NCI-H2029 treated with DMSO at 0.1 percent for 48 hours (cell line): ENCODE measurements around the gene TNS2.

Source experiments
- DNase-seq: peaks from one replicate; lab custom pipeline; 2025; lab: John Stamatoyannopoulos, UW

The TNS2 gene

GRCh38 chr12:53058674-53059433 lies 9.0 kb downstream of the TNS2 start:
- DNase-seq = no peak

GRCh38 chr12:53059434-53060063 lies 9.7 kb downstream of the TNS2 start:
- DNase-seq = no peak

DNA sequence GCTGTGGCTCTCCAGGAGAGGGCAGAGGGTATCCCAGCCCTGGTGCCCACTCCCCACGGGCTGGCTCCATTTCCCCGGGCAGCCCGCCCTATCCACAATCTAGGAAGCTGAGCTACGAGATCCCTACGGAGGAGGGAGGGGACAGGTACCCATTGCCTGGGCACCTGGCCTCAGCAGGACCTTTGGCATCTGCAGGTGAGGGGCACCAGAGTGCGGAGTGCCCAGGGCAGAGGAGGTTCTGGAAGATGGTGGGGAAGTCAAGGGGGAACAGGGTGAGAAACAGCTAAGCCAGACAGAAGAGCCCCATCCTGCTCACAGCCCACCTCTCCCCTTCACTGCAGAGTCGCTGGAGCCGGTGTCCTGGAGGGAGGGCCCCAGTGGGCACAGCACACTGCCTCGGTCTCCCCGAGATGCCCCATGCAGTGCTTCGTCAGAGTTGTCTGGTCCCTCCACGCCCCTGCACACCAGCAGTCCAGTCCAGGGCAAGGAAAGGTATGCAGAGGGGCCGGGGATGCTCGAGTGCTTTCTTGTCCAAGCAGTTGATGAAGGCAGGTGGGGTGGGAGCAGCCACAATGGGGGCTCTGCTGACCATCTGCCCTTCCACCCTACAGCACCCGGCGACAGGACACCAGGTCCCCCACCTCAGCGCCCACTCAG lies 10.3 kb downstream of the TNS2 start:
- DNase-seq = no peak

DNA sequence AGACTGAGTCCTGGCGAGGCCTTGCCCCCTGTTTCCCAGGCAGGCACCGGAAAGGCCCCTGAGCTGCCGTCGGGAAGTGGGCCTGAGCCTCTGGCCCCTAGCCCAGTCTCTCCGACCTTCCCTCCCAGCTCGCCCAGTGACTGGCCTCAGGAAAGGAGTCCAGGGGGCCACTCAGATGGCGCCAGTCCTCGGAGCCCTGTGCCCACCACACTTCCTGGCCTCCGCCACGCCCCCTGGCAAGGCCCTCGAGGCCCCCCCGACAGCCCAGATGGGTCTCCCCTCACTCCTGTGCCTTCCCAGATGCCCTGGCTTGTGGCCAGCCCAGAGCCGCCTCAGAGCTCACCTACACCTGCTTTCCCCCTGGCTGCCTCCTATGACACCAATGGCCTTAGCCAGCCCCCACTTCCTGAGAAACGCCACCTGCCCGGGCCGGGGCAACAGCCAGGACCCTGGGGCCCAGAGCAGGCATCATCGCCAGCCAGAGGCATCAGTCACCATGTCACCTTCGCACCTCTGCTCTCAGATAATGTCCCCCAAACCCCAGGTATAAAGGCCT lies 10.9 kb downstream of the TNS2 start:
- DNase-seq = peak; percentile 59

GRCh38 chr12:53061404-53062010 lies 11.6 kb downstream of the TNS2 start:
- peak; percentile 91 for DNase-seq

- DNase-seq = no peak
Measured at GRCh38 chr12:53062011-53062961, 12.4 kb downstream of the TNS2 start.

- no peak for DNase-seq
Measured at GRCh38 chr12:53062977-53063707, 13.3 kb downstream of the TNS2 start.

DNA sequence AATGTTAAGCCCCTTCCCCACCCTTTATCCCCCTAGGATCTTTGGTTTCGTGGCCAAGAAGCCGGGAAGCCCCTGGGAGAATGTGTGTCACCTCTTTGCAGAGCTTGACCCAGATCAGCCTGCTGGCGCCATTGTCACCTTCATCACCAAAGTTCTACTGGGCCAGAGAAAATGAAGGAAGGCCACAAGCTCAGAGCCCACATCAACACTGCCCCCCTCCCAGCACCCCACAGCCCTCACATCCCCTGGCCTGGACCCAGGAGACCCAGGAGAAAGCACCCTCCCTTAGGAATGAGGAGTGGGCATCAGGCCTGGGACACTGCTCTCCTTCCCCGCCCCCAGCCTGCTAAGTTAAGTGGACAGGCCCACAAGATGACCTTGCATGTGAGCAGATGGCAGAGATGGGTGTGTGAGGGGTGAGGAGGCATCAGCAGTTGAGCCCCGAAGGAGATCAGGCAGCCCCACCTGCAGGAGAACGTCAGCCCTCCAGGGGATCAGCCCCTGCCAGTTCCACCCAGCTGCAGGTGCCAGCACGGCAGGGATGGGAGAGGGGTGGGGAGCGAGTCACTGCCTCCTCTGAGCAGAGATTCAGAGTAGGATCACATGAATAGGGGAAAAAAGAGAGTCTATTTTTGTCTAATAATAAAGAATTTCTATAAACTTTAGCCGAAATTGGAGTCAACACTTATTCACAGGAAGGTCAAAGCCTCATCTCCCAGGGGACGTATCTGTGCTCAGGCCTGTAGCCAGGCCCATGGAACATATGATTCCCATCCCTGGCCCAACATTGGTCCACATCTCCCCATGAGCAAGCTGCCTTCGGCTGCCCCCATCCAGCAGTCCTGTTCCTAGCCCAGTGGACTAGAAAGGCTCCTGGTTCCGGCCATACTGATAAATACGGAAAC lies 14.1 kb downstream of the TNS2 start:
- no peak for DNase-seq

DNA sequence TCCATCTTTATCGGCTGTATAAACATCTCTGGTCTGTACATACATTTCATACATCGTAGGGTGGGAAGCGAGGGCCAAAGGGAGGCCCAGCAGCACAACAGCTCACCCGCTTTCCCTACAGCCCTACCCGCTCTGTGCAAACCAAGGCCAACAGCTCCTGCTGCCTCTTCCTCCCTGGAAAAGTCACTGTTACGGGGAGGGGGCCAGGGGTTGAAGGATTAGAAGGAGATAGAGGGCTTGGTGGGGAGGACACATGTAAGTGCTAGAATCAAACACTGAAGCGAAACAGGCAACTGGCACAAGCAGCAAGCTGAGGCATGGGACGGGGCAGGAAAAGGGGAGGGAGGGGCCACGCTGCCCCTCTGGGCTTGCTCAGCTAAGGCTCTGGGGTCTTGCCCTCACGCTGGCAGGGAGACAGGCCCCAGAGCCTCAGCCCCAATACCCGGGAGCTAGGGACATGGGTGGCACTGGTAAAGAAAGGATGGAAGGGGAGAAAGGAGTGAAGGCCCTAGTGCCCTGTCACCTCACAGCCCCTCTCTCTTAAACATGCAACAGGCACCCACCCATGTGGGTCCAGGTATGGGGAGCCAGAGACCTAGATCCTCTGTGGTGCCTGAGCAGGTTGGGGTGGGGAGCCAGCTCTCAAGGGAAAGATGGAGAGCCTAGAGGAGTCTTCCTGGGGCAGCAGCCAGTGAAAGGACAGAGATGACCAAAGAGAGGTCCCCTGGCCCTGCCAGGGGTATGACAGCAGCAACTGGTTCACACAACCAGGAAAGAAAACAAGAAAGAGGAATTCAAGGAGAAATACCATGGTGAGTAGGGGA lies 15.0 kb downstream of the TNS2 start:
- DNase-seq = no peak

DNA sequence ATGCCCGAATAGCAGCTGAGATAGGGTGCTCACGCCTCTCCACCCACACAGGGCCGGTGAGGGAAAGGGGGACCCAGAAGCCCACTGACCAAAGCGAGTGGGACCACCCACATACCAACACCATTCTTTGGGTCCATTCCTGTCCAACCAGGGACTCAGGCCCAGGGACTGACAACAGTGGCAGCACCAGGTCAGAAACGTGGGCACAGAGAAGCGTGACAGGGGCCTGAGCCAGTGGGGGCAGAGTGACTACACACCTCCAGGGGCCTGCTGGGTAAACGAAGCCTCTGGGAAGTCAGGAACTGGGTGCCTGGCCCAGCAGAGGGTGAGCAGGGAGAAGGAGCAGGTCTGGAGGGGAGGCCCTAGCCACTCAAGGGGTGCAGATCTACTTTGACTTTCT lies 15.6 kb downstream of the TNS2 start:
- DNase-seq = no peak

DNA sequence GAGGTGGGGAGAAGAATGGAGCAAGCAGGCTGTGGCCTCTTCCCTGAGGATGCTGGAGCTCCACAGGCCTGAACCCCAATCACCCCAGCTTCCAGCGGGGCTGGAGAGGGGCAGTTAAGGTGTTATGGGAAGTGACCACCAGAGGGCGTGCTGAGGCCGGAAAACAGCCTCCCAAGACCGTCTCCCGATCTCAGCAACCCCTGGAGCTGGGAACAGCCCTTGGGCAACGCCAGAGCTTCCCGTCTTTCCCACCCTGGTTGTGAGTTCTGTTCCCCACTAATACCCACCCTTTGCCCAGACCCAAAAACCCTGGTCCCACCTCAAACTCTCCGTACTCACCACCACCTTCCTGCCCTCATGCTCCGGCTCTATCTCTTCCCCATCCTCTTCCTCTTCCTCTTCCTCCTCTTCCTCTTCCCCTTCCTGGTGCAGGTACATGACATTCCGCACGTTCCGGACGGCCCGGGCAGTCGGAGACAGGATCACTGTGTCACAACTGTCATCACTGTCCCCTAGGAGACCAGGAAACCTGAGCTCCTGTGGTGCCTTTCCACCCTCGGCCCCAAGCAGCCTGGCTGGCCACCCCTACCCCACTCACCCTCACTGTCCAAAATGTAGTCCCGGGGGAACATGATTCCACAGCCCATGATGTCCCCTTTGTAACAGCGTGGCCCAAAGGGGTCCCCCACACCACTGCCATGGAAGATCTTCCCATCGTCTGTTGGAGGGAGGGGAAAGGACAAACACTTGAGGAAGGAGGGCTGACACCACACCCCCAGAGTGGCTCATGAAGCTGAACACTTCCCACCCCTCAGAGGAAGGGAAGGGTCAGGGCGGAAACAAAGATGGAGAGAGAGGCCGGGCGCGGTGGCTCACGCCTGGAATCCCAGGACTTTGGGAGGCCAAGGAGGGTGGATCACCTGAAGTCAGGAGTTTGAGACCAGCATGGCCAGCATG lies 16.4 kb downstream of the TNS2 start:
- DNase-seq = peak; percentile 36

GRCh38 chr12:53067074-53067992 lies 17.5 kb downstream of the TNS2 start:
- DNase-seq = no peak

DNA sequence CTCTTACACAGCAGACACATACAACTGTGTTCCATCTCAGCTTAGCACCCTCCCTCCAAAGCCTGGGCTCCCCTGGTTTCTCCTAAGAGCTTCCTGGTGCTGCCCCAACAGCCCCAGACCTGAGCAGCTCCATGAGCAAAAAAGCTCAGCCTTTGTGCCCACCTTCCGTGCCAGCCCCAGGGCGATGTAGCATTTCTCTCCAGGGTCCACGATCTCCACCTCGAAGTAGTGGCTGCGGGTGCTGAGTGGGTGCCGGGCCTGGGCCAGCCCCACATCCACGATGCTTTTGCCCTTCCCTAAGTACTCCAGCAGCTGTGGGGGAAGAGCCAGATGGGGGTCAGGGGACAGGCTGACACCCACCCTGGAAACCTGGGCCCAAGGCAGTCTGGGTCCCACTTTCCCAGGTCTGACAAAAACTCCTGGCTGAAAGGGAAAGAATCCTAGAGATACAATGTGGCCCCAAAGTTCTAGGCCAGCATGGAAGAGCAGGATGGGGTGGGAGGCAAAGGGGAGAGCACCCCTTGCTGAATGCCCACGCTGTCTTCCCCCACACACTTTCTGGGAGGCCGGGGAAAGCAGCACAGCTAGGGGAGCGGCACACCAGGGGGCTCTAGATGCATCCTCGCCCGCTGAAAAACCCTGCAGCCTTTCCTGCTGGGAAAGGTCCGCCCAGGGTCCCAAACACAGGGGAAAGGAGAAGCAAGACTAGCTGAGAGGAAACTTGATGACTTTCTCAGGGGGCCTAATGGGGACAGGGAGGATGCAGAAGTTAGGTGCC lies 18.3 kb downstream of the TNS2 start:
- no peak for DNase-seq

GRCh38 chr12:53068811-53069585 lies 19.1 kb downstream of the TNS2 start:
- no peak for DNase-seq
